H7 (cell line): Measurements from ENCODE around the gene CGA. TPM values are rescaled to one million over a fixed set of nuclear protein-coding genes. Genes with fewer than 3 reads are reported as not detected.

ENCODE experiments used
- DNase-seq: peaks from one replicate; pipeline ENCODE4 v3.0.0; 2012
- H3K27me3 ChIP-seq: 2 replicates; pipeline ENCODE4 v1.6.0; 2011; ENCODE audit warnings: mild to moderate bottlenecking, low read length; ENCODE audit not compliant: control insufficient read depth, insufficient read depth
- H3K36me3 ChIP-seq: replicated peaks from 2 replicates; pipeline ENCODE4 v1.5.1; 2011; ENCODE audit warnings: low read length; ENCODE audit not compliant: control insufficient read depth, insufficient read depth
- H3K4me3 ChIP-seq: 2 replicates; pipeline ENCODE4 v1.5.1; 2011; ENCODE audit warnings: low read depth, mild to moderate bottlenecking, control low read depth, low read length, moderate library complexity; ENCODE audit not compliant: insufficient read depth
- total RNA-seq: library from RNA; depleted of rRNA; stranded (reverse); fragments of >200 nt; shearing (Covaris generic); gene quantifications from 2 replicates; pipeline ENCODE4 v1.2.3, GENCODE V29; 2014; rRNA removed

The CGA gene
- total RNA-seq, 1 experiment from 2014 or later = not detected

GRCh38 chr6:87070741-87071140 lies 24.2 kb downstream of the CGA start:
- Histone ChIP-seq H3K36me3 (no peaks in the 10 kb centered on the region), H3K4me3 (no peak overlapping the region), H3K27me3 (no peaks in the 10 kb centered on the region)
- no peak for DNase-seq

GRCh38 chr6:87068795-87069194 lies 26.1 kb downstream of the CGA start:
- DNase-seq = no peak
- H3K4me3 ChIP-seq = no peak overlapping the region

GRCh38 chr6:87066449-87067333 lies 28.2 kb downstream of the CGA start:
- DNase-seq = peak; percentile 47
- Histone ChIP-seq H3K36me3 (no peaks in the 10 kb centered on the region), H3K27me3 (no peaks in the 10 kb centered on the region), H3K4me3 (no peak overlapping the region)

More at GRCh38 chr6:87068795-87069194, 26.1 kb downstream of the CGA start:
- Histone ChIP-seq H3K27me3 (no peaks in the 10 kb centered on the region), H3K36me3 (no peaks in the 10 kb centered on the region)

GRCh38 chr6:87065117-87065516 lies 29.8 kb downstream of the CGA start:
- H3K36me3 ChIP-seq = no peaks in the 10 kb centered on the region
- H3K27me3 ChIP-seq = no peaks in the 10 kb centered on the region
- no peak overlapping the region for H3K4me3 ChIP-seq
- DNase-seq = no peak

GRCh38 chr6:87059943-87060342 lies 35.0 kb downstream of the CGA start:
- peak; percentile 2 for DNase-seq
- Histone ChIP-seq H3K36me3 (no peaks in the 10 kb centered on the region), H3K27me3 (no peaks in the 10 kb centered on the region), H3K4me3 (no peak overlapping the region)

GRCh38 chr6:87054143-87054833 lies 40.6 kb downstream of the CGA start:
- no peaks in the 10 kb centered on the region for H3K27me3 ChIP-seq
- DNase-seq = no peak
- no peaks in the 10 kb centered on the region for H3K36me3 ChIP-seq
- no peak overlapping the region for H3K4me3 ChIP-seq

GRCh38 chr6:87053312-87053711 lies 41.6 kb downstream of the CGA start:
- Histone ChIP-seq H3K36me3 (no peaks in the 10 kb centered on the region), H3K4me3 (no peak overlapping the region), H3K27me3 (no peaks in the 10 kb centered on the region)
- no peak for DNase-seq

GRCh38 chr6:87049779-87050178 lies 45.1 kb downstream of the CGA start:
- DNase-seq = no peak
- Histone ChIP-seq H3K27me3 (no peaks in the 10 kb centered on the region), H3K36me3 (no peaks in the 10 kb centered on the region), H3K4me3 (no peak overlapping the region)

- no peak for DNase-seq
- H3K36me3 ChIP-seq = no peaks in the 10 kb centered on the region
Measured at GRCh38 chr6:87045521-87046075, 49.3 kb downstream of the CGA start.

GRCh38 chr6:87040729-87041128 lies 54.2 kb downstream of the CGA start:
- Histone ChIP-seq H3K36me3 (no peaks in the 10 kb centered on the region), H3K27me3 (no peaks in the 10 kb centered on the region), H3K4me3 (no peak overlapping the region)
- DNase-seq = no peak

More at GRCh38 chr6:87045521-87046075, 49.3 kb downstream of the CGA start:
- H3K27me3 ChIP-seq = no peaks in the 10 kb centered on the region
- no peak overlapping the region for H3K4me3 ChIP-seq

Other genes with a start within 250 kb of the CGA start
- gene HTR1E, start 157.6 kb downstream of the CGA start, total RNA-seq = 0.52 TPM in 1 of 2 replicates, not detected in the other
- 7.6 and 12.6 TPM in 2 replicates for gene ZNF292, start 60.5 kb upstream of the CGA start, total RNA-seq
- 7.0 and 8.2 TPM in 2 replicates for gene SMIM8, start 227.5 kb upstream of the CGA start, total RNA-seq
- gene GJB7, start 234.2 kb upstream of the CGA start, total RNA-seq = 0.70 and 1.9 TPM in 2 replicates
- 0.87 and 1.3 TPM in 2 replicates for gene C6orf163, start 249.7 kb upstream of the CGA start, total RNA-seq